DND-41 (cell line): ENCODE measurements around the gene RNF144A.

ENCODE experiments used
- ATAC-seq: fragments of 200-7000 bp; cut with Tn5 transposase; 3 replicates; pipeline ENCODE4 v1.9.1; 2021; ENCODE audit warnings: low read depth; ENCODE audit not compliant: insufficient read depth
- DNase-seq: peaks from one replicate; pipeline ENCODE4 v3.0.0-alpha.2; 2020
- H2AFZ ChIP-seq: 2 replicates; pipeline ENCODE4 v1.6.0; 2012; ENCODE audit warnings: low read depth, low read length
- H3K27ac ChIP-seq: 2 replicates; pipeline ENCODE4 v1.5.1; 2012; ENCODE audit warnings: low read length, inconsistent platforms
- H3K27me3 ChIP-seq: fragments of 200-600 bp; sonication (generic); 2 replicates; pipeline ENCODE4 v1.6.0; 2012; ENCODE audit warnings: low read length, mild to moderate bottlenecking, inconsistent platforms; ENCODE audit not compliant: insufficient read depth, poor library complexity
- H3K36me3 ChIP-seq: 2 replicates; pipeline ENCODE4 v1.5.1; 2012; ENCODE audit warnings: low read length, inconsistent platforms; ENCODE audit not compliant: insufficient read depth
- H3K4me1 ChIP-seq: 2 replicates; pipeline ENCODE4 v1.5.1; 2012; ENCODE audit warnings: mild to moderate bottlenecking, low read length; ENCODE audit not compliant: insufficient read depth
- H3K4me2 ChIP-seq: 2 replicates; pipeline ENCODE4 v1.6.0; 2012; ENCODE audit warnings: mild to moderate bottlenecking, moderate library complexity, low read length, inconsistent platforms; ENCODE audit not compliant: insufficient read depth
- H3K4me3 ChIP-seq, 2 experiments: fragments of 200-600 bp in 1 of 2; shearing (Covaris generic) in 1 of 2; 2 replicates each; pipeline ENCODE4 v1.5.1; 2012 to 2016; ENCODE audit warnings: inconsistent platforms in 2 of 2, low read length in 2 of 2, mild to moderate bottlenecking in 2 of 2, low read depth in 1 of 2, moderate library complexity in 1 of 2
- H3K79me2 ChIP-seq: 2 replicates; pipeline ENCODE4 v1.6.0; 2012; ENCODE audit warnings: low read length, inconsistent platforms; ENCODE audit not compliant: insufficient read depth
- H3K9ac ChIP-seq: 2 replicates; pipeline ENCODE4 v1.6.0; 2012; ENCODE audit warnings: low read depth, mild to moderate bottlenecking, inconsistent platforms, low read length, moderate library complexity
- H3K9me3 ChIP-seq: 2 replicates; pipeline ENCODE4 v1.5.1; 2012; ENCODE audit warnings: low read length, moderate library complexity, mild to moderate bottlenecking, inconsistent platforms; ENCODE audit not compliant: insufficient read depth, severe bottlenecking
- H4K20me1 ChIP-seq: 2 replicates; pipeline ENCODE4 v1.6.0; 2012; ENCODE audit warnings: low read length; ENCODE audit not compliant: insufficient read depth
- EZH2 ChIP-seq: IDR thresholded peaks from 3 replicates; pipeline ENCODE4 v1.6.1; 2012; ENCODE audit warnings: borderline replicate concordance, low read depth, mild to moderate bottlenecking, moderate library complexity, low read length, inconsistent platforms; ENCODE audit not compliant: severe bottlenecking
- TF ChIP-seq, protein P1 (sequence below): IDR thresholded peaks from 2 replicates; pipeline ENCODE4 v1.5.1; 2012; ENCODE audit warnings: borderline replicate concordance, low read length, moderate library complexity, mild to moderate bottlenecking; ENCODE audit not compliant: poor library complexity, severe bottlenecking; ENCODE audit errors: extremely low read depth

Gene RNF144A

DNA sequence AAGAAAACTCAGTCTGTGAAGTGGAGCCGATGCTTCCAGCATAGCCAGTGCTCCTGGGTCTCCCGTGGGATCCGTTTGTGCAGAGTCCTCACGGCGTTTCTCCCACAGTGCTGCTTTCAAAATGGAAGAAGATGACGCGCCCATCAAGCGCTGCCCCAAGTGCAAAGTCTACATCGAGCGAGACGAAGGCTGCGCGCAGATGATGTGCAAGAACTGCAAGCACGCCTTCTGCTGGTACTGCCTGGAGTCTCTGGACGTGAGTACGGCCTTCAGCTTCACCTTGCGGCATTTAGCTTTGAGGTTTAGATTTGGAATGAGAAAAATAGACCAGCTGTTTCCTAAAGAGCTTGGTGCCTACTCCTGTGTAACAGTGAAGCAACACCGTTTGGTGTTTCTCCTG is 107.0 kb downstream of the RNF144A start:
- Histone ChIP-seq H2AFZ (no peak overlapping the region), H4K20me1 (peaks cover 12% of the 10 kb centered on the region), H3K4me1 (no peaks in the 10 kb centered on the region), H3K4me3 (no peak overlapping the region), H3K27me3 (no peaks in the 10 kb centered on the region), H3K9me3 (no peaks in the 10 kb centered on the region), H3K36me3 (peaks cover 97% of the 10 kb centered on the region), H3K27ac (no peak overlapping the region), H3K9ac (no peak overlapping the region), H3K79me2 (no peaks in the 10 kb centered on the region), H3K4me2 (no peak overlapping the region)
- ATAC-seq = no peak
- no peak for DNase-seq
- no peak for TF ChIP-seq EZH2
- TF ChIP-seq, protein P1, sequence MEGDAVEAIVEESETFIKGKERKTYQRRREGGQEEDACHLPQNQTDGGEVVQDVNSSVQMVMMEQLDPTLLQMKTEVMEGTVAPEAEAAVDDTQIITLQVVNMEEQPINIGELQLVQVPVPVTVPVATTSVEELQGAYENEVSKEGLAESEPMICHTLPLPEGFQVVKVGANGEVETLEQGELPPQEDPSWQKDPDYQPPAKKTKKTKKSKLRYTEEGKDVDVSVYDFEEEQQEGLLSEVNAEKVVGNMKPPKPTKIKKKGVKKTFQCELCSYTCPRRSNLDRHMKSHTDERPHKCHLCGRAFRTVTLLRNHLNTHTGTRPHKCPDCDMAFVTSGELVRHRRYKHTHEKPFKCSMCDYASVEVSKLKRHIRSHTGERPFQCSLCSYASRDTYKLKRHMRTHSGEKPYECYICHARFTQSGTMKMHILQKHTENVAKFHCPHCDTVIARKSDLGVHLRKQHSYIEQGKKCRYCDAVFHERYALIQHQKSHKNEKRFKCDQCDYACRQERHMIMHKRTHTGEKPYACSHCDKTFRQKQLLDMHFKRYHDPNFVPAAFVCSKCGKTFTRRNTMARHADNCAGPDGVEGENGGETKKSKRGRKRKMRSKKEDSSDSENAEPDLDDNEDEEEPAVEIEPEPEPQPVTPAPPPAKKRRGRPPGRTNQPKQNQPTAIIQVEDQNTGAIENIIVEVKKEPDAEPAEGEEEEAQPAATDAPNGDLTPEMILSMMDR = no peak

DNA sequence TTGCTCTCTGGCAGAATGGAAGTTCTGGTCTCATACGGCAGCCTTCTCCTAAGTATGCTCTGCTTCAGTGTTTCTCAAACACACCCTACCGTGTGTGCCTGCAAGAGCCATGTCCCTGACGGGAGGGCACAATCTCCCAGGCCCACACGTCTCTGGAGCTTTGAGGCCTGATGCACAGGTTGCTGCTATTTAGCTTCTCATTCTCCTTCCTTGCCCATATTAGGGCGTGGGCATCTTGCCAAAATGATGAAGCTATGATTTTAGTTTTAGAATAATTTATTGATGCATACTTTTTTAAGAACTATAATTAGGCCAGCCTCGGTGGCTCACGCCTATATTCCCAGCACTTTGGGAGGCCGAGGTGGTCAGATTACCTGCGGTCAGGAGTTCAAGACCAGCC is 107.9 kb downstream of the RNF144A start:
- no peak for ATAC-seq

DNA sequence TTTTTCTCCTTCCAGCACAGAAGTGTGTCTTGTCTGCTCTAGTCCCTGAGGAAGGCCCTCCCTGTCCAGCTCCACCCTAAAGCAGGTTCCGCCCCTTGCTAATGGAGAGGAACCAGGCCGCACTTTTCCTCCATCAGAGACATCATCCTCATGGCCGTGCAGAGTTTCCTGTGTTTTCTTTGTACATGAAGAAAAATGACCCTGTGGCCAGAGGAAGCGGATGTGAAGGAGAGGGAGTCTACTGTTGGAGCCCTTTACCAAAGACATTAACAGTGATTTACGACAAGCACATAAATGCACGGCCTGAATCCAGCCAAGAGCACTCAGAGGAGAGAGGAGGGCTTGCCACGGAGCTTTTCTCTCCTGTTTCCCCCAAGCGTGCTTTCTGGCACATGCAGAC is 109.5 kb downstream of the RNF144A start:
- Histone ChIP-seq H4K20me1 (0 out of 2 replicates have a peak, but pooled peaks cover 6% of the 10 kb centered on the region), H3K27me3 (no peaks in the 10 kb centered on the region), H3K4me2 (no peak overlapping the region), H3K4me1 (no peaks in the 10 kb centered on the region), H3K79me2 (no peaks in the 10 kb centered on the region), H3K36me3 (peaks cover 97% of the 10 kb centered on the region), H3K9me3 (no peaks in the 10 kb centered on the region), H3K27ac (no peak overlapping the region), H3K9ac (no peak overlapping the region), H3K4me3 (no peak overlapping the region), H2AFZ (no peak overlapping the region)
- ATAC-seq (no peak), DNase-seq (no peak)
- TF ChIP-seq EZH2 = no peak
- TF ChIP-seq, protein P1 = no peak

More for the DNA sequence above, 107.9 kb downstream of the RNF144A start:
- no peak overlapping the region for H3K9ac ChIP-seq
- DNase-seq = no peak
- H4K20me1 ChIP-seq = peaks cover 9% of the 10 kb centered on the region
- H3K27me3 ChIP-seq = no peaks in the 10 kb centered on the region
- H3K27ac ChIP-seq = no peak overlapping the region
- H3K36me3 ChIP-seq = peaks cover 97% of the 10 kb centered on the region
- no peaks in the 10 kb centered on the region for H3K79me2 ChIP-seq
- no peaks in the 10 kb centered on the region for H3K9me3 ChIP-seq
- no peak overlapping the region for H3K4me3 ChIP-seq
- H2AFZ ChIP-seq = no peak overlapping the region
- no peak for TF ChIP-seq EZH2
- TF ChIP-seq, protein P1 = no peak
- H3K4me1 ChIP-seq = no peaks in the 10 kb centered on the region
- no peak overlapping the region for H3K4me2 ChIP-seq

DNA sequence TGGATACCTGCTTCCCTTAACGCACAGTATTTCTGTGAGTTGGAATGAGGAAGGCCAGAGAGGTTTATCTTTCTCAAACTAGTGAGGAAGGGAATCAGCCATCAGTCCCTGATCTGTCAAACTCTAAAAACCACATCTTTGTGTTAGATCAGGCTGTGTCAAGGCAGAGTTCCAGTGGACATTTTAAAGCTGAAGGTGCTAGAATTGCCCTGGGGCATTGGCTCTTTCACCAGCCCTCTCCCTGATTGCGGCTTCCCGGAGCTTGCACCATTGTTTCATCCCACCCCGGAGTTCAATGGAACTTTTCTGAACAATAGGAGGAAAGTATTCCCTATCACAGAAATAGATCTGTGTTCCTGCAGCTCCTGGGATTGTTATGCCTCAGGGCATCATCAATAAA is 110.2 kb downstream of the RNF144A start:
- DNase-seq = no peak
- H3K27me3 ChIP-seq = no peaks in the 10 kb centered on the region
- no peak overlapping the region for H3K4me3 ChIP-seq
- 0 out of 2 replicates have a peak, but pooled peaks cover 7% of the 10 kb centered on the region for H4K20me1 ChIP-seq
- TF ChIP-seq, protein P1 = no peak
- TF ChIP-seq EZH2 = no peak
- no peak overlapping the region for H2AFZ ChIP-seq
- H3K4me2 ChIP-seq = no peak overlapping the region
- no peaks in the 10 kb centered on the region for H3K79me2 ChIP-seq
- H3K36me3 ChIP-seq = peaks cover 97% of the 10 kb centered on the region
- no peak overlapping the region for H3K27ac ChIP-seq
- ATAC-seq = no peak
- H3K4me1 ChIP-seq = no peaks in the 10 kb centered on the region
- no peaks in the 10 kb centered on the region for H3K9me3 ChIP-seq
- no peak overlapping the region for H3K9ac ChIP-seq
